SHP77 treated with DMSO at 0.1 percent for 48 hours (cell line): ENCODE data around the gene LRRC75B.

ENCODE experiments used
- DNase-seq: peaks from one replicate; lab custom pipeline; 2025; lab: John Stamatoyannopoulos, UW

LRRC75B gene

DNA sequence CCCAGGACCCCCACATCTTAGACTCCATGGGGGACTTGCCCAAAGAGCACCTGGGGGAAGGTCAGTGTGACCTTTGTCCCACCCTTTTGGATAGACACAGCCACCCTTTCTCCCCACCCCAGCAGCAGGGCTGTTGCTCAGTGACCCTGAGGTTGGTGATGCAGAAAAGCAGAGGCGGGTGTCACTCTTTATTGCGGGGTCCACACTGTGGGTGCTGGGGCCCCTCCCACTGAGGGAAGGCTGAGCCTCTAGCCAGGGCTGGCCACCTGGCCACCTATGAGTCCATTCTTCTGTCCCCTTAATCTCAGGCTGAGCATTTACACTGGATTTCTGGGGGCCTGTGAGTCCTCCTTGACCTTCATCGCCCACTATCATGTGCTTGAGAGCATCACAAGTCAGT lies 7.4 kb downstream of the LRRC75B start:
- DNase-seq: no peak

DNA sequence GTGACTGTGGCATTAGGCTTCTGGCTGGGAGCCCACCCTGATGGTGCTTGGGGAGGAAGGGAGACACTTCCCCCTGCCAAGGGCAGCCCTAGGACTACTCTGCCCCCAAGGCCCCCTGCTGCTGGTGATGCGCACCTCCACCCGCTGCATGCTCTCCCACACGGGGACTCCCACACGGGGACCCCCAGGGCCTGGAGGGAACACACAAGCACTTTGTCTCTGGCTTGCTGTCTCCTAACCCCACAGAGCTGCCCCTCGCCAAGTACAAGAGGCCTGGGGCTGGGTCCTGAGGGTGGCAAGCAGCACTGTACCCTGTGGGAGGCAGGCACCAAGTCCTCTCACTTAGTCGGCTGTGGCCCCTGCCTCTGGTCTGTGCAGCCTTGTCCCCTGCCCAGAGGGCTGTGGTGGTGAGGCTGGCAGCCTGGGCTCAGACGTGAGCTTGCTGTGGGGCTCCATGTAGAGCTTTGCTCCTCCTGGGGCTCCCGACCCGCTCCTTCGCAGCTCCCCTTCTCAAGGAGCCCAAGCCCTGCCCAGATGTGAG lies 7.9 kb downstream of the LRRC75B start:
- DNase-seq: no peak

DNA sequence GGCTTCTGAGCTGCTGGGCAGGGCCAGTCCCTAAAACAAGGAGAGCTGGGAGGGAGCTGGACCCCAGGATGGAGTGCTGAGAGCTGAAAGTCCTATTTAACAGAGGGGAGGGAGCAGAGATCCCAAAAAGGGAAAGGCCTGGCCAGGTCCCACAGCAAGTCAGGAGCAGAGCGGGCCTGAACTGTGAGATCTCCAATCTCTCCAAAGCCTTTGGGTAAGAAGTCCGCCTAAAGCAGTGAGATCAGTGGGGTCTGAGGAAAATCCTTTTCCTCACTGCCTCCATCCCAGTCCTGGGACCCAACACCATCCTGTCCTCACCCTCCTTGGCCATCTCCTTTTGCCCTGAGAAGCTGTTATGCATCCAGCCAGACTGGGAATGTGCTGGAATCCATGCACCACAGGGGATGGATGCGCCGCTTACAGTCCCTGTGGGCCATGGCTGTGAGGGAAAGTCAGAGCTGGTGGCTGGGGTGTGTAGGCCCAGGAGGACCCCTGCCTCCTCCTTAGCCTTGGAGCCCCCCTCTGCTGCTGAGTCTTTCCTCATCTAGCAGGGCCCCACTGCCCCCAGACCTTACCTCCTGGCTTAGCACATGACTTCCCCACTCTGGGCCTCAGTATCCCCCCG lies 8.6 kb downstream of the LRRC75B start:
- DNase-seq: no peak

DNA sequence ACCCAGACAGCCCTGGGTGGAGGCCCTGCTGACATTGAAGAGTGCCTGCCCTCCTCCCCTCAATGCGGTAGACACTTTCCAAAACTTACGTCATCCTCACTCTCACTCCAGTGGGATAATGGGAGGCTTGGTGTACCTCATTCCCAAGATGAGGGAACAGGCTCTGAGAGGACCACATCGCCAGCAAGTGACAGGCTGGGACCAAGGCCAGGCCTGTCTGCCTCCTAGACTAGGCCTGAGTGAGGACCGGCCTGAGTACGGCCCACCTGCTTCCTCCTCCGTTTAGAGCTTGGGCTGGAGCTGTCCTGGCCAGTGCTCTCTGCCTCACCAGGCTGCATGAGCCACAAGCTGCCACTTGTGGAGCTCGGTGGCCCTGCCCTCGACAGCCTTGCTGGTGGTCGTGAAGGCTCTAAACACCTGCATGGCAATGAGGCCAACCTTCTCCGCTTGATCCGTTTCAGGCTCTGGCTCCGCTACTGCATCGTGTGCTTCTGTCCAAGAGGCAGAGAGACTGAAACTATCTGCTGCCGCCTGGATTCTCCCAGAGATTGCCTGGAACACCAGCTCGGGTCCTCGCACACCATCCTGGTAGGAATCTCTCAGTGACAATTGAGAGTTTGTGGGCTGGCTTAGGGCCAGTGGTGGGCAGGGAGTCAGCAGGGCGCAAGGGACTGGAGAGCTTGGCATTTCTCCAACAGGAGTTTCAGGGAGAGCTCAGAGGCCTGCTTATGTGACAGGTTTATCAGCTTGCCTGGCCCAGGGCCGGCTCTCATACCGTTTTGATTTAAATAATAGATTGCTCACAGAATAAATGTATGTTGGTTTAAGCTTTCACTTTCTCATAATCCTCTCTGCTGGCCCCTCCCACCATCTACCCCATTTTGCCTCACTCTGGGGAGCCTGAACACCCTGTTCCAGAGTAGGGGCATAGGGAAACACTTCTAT lies 9.4 kb downstream of the LRRC75B start:
- DNase-seq: peak; percentile 30

DNA sequence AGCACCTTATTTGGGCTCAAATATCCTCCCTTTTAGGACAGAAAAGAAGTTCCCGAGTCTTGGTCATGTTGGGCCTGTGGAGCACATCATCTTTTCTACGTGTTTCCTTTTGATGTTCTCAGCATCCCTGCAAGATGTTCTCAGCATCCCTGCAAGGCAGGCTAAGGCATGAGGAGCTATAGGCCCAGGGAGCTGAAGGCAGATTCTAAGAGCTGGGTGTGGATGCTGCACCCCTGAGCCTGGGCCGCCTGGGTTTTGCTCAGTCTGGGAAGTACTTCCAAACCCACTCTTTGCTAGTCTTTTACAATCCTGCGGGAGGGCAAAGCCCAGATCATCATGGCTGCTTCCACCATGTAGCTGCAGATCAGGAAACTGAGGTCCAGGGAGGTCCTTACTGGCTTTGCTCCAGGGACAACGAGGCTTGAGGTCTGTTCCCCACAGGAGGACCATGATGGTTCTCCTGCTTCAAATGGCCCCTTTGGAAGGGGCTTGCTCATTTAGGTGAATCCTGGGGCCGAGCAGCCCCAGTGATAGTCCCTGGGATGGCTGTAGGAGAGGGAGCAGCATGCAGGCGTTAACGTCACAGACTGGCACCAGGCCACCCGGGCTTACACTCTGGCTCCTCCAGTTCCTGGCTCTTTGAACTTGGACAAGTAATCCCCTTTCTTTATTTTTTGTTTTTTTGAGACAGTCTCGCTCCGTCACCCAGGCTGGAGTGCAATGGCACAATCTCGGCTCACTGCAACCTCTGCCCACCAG lies 10.6 kb downstream of the LRRC75B start:
- no peak for DNase-seq

DNA sequence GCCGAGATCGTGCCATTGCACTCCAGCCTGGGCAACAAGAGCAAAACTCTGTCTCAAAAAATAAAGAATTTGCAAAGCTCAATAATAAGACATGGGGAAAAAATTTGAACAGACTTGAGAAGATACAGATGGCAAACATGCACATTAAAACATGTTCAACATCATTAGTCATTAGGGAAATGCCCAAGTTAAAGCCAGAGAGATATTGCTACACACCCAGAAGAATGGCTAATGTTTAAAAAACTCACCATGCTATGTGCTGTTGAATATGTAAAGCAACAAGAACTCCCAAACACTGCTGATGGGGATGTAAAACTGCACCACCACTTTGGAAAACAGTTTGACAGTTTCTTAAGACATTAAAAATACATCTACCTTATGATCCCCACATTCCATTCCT lies 12.6 kb downstream of the LRRC75B start:
- no peak for DNase-seq

DNA sequence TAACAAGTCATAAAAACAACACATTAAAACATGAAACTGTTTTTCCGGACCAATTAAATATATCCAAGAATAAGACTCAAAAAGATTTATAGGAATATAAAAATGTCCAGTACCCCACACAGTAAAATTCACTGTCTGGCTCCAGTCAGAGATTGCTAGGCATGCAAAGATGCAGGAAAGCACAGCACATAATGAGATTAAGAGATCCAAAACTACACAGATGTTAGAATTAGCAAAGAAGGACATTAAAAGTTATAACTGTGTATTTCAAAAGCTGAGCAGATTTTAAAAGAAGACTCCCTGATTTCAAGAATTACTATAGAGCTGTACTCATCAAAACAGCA lies 13.6 kb downstream of the LRRC75B start:
- no peak for DNase-seq

DNA sequence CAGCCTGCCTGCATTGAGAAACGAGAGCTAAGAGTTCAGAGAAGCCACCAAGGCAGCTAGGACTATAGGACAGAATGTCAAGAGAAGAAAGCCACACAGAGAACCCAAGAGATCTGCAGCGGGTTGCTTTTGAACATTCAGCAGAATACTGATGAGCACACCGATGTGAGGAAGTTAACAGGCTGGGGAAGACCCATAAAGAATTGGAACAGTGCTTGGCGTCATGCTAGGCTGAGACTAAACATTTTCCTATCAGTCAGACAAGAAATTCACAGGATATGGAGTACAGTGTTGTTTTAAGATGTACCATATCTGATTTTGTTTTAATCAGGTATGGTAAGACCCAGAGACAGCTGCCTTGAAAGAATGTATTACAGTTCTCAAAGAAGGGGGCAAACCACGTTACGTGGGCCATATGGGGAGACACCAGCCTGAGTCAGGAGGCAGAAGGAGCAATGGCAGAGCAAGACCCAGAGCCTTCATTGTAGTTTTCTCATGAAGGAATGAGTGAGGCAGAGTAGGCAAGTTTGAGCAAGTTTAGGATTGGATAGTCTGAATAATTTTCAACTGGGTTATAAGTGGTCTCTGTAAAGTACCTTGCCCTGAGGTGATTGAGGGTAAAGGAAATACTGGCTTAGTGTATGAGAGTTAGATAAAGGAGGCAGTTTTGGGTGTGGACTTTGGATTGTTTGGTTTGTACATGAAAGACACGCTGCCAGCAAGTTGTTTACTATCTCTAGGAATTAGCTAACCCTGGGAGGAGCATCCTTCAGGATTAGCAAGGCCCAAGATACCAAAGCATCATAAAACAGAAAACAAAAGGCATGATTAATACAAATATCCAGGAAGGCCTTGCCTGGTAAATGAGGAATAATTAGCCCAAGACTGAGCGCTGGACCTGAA lies 14.3 kb downstream of the LRRC75B start:
- DNase-seq: no peak

DNA sequence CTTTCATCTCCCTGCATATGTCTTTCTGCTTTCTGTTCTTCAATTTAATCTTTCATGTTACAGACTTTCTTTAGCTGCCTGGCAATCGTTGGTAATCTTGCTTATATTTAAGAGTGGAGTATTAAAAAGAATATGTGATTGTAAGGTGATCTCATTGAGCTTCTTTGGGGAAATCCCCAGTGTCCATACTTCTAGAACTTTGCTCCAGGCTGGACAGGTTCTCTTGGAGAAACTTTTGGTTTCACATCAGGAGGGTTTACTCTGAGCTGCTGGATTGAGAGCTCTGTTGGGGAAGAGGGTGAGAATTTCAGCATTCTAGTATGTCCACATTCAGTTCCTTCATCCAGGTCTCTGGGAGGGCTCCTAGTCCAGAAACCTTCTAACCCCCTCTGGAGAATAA lies 16.1 kb downstream of the LRRC75B start:
- DNase-seq: no peak

DNA sequence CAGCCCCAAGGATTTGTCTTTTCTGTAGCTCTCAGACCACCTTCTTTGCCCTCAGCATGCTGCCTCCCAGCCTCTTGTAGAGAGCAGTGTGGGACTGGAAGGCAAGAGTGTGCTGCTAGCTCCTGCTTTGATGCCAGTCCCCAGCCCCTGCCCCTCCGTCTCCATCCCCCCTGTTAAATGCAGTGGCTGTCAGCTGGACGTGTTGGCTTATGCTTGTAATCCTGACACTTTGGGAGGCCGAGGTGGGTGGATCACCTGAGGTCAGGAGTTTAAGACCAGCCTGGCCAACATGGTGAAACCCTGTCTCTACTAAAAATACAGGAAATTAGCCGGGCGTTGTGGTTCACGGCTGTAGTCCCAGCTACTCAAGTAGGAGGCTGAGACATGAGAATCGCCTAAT lies 21.6 kb downstream of the LRRC75B start:
- no peak for DNase-seq

DNA sequence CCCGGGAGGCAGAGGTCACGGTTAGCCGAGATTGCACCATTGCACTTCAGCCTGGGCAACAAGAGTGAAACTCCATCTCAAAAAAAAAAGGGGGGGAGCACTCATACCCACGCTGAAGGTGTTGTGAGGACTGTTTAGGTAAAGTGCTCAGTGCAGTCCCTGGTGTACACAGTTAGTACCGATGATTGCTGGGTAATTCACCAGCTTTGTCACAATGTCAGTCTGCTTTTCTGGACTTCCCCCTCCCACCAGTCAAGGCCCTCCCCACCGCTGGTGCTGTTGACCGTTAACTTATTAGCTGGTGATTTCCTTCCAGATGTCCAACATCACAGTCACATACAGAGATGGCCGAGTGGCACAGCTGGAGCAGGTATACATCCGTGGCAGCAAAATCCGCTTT lies 25.2 kb downstream of the LRRC75B start:
- DNase-seq: no peak

DNA sequence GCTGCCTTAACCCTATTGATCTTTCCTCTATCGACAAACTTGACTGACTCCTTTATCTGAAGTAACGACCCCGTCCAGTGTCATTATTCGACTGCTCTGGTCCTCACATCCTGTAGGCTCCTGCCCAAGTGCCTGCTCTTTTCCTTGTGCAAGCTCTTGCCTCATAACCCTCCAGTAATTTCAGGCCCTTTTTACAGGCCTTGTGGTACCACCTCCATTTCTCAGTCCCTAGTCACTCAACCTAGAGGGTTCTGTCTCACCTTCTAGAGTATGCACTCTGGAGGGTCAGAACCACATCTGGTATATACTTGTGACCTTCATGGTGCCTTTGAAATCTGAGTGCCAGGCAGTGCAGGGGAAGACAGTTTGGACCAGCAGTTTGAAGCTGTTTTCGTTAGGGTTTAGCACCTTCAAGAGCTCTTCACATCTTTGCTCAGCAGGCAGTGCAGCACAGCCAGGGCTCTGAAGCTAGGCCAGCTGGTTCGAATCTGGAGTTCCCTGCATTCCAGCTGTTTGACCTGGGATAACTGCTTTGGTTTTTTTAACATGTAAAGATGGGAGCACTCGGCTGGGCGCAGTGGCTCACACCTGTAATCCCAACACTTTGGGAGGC lies 25.9 kb downstream of the LRRC75B start:
- DNase-seq: no peak

DNA sequence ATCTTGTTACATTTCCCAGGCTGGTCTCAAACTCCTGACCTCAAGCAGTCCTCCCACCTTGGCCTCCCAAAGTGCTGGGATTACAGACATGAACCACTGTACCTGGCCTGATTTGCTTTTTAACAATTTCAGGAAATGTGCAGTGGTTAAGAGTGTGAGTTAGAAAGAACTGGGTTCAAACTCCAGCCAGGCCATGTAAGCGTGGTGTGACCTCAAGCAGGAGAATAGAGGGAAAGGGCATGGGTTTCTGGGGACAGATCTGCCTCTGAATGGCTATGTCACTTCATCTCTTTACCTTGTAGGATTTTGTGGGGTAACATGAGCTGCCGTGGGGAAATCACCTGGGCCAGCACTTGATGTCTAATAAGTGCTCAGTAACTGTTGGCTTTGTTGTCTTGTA lies 27.8 kb downstream of the LRRC75B start:
- DNase-seq: no peak

DNA sequence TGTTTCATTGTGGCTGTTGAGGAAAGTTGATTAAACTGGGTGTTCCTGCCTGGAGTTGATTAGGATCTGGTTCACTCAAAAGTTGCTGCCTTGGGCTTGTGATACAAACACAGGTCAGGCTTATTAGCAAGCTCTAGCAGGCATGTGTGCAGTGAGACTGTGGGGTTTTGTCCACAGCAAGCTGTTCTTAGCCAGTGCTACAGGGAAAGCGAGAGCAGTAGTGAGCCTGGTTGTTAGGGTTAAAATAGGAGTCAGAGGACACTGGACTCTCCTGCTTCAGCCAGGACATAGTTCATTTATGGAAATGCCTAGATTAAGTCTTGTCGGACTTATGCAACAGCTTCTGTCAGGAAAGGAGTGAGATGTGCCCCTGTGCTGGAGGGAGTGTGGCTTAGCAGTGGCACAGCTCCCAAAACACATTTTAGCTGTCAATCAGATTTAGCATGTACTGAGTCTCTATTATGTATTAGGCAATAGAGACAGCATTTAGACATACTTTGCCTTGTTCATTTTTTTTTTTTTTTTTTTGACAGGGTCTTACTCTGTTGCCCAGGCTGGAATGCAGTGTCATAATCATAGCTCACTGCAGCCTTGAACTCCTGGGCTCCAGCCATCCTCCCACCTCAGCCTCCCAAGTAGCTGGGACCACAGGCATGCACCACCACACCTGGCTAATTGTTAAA lies 28.4 kb downstream of the LRRC75B start:
- DNase-seq: no peak

DNA sequence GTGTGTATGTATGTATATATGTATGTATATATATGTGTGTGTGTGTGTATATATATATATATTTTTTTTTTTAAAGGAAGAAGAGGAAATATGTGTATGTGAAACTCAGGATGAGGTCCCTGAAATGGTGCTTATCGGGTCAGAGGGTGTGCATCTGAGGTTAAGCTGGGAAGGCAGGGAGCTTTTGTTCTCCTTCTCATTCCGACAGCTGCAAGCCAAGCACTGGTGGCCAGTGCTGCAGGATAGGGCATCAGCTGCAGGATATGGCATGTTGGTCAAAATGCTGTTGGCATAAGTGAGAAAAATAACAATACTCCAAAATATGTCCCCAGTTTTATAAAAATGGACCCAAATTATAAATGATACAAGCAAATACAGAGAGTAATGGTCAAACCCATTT lies 29.6 kb downstream of the LRRC75B start:
- DNase-seq: no peak

DNA sequence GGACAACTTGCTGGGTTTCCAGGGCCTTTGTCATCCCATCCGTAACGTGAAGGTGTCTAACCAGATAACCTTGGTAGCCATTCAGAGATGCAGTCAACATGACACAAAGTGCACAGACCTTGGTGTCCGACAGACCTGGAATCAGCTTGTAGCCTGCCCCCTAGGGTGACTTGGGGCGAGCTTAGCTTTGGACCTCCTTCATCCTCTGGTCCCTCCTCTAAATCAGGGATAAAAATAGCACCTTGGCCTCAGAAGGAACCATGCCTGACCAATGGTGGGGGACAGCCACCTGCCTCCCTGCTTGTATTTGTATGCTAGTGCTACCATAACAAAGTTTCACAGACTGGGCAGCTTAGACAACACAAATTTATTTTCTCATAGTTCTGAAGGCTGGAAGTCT lies 33.4 kb downstream of the LRRC75B start:
- DNase-seq: no peak

DNA sequence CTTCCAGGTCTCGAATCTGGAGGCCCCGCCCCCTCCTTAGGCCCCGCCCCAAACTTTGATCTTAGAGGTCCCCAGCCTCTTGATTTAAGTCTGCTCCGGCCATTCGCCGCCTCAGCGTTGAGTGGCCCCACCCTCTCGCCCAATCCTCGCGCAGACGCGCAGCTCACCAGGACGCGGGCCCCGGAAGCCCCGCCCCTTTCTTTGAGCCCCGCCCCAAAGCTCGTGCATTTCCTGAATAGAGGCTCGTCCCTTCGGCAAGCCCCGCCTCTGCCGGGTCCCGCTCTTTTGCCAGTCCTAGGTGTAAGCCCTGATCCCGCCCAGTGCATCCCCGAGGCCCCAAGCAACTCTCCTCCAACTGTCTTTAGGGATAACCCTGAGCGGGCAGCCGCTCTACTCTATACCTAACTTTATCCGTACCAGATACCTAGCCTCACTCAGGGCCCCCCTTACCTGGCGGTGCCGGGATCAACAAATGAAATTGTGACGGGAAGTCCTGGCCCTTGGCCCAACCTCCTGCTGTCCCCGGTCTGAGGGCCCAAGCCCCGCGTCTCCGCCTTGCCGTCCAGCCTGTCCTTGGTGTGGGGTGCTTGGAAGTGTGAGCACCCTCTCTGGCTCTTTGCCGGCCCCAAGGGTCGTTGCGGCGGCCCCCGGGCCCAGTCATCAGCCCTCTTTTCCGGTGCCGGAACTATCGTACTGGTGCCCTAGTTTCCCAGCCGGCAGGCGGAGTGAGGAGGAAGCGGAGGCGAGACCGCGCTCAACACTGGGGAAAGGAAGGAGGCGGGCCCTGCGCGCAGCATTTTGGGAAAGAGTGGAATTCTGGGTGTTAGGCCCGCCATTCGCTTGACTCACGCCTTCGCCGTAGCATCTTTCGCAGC lies 37.5 kb downstream of the LRRC75B start, which contains the start of gene SNRPD3:
TSS of gene SNRPD3 (plus strand) at position 835 of the 875 bp plus-strand sequence. CDS start 1,676 bp downstream, outside the sequence.
- peak; percentile 94 for DNase-seq

DNA sequence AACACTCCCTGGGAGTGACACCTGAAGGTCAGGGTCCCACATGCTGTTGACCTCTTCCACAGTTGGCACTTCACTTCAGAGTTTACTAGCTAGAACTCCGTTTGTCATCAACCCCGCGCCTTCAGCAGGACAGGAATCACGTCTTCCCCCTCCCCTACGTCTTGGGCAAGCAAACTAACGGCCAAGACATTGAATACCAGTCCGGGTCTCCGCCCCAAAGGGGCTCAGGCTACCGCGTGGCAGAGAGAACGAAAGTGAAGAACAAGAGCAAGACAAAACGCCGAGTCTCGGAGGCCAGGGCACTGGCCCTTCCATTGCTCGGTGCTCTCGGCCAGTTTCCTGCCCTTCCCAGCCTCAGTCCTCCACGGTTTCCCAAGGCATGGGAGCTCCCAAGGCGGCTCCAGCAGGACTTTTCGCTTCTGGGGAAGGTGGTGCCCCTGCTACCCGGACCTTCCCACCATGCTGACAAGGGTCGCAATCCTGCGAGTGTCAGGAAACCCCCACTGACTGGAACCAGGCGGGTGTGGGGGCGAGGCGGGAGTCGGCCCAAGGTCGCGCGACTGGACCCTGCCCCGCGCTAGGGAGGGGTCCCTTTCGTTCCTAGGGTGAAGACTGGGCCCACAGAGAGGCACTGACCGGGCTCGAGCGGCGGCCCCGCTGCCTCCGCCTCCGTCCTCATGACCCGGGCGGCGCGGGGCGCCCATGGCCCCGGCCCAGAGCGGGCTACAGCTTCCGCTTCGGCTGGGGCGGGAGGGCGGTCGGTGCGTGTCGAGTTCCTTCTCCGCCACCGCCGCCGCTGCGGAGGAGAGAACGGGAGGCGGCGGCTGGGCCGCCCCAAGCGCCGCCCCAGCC lies 38.3 kb downstream of the LRRC75B start, which contains the start of gene GUCD1:
TSS of gene GUCD1 (minus strand) at position 826 of the 852 bp plus-strand sequence. CDS start at position 679, 147 bp downstream.
- DNase-seq: no peak
